ENCODE data around the gene TNFRSF4. TPM values are rescaled to one million over a fixed set of nuclear protein-coding genes. Genes with fewer than 3 reads are reported as not detected.

TNFRSF4 gene
- total and polyA plus RNA-seq, 2 of the 13 experiments (the other 11 are each of a cell fraction or from before 2014, with no cell fraction given), result not detected

- FAIRE-seq, result no peak
- Histone ChIP-seq H3K36me3 (replicated peaks in 1 of 2; ENCODE audit: control insufficient read depth in 1 of 2, insufficient read depth in 2 of 2, low read length in 2 of 2) (peaks cover 20 to 58% of the 10 kb centered on the region in 2 experiments; a peak in 4 of 5 replicates), H2AFZ (ENCODE audit: low read length) (no peak overlapping the region), H3K27me3 (ENCODE audit: control insufficient read depth in 1 of 2, insufficient read depth in 2 of 2, low read length in 2 of 2) (no peaks in the 10 kb centered on the region), H3K4me1 (ENCODE audit: insufficient read depth, low read length) (no peaks in the 10 kb centered on the region), H3K9me3 (ENCODE audit: low read length) (no peaks in the 10 kb centered on the region), H3K27ac (ENCODE audit: extremely low read length, insufficient read depth, low read length) (no peak overlapping the region), H3K79me2 (ENCODE audit: insufficient read depth, low read length) (no peaks in the 10 kb centered on the region), H3K4me3 (replicated peaks in 1 of 3; ENCODE audit: insufficient read depth in 1 of 3, low read depth in 2 of 3, low read length in 3 of 3) (no peak overlapping the region), H4K20me1 (ENCODE audit: insufficient read depth, low read length) (no peaks in the 10 kb centered on the region), H3K9ac (ENCODE audit: insufficient read depth, low read depth, low read length) (no peak overlapping the region), H3K4me2 (ENCODE audit: low read depth, low read length) (no peak overlapping the region)
- no TSS peak for BruUV-seq (replicated peaks)
- in situ Hi-C loops (cut with HindIII; ENCODE audit: extremely low pct_ligation_motif_present, low pct_unique_long_range_greater_than_20kb), result no loop called here
- no peak for DNase-seq (ENCODE audit: low spot score)
- intact Hi-C loops (cut with micrococcal nuclease; ENCODE audit: unreplicated experiment), result no loop called here
- WGBS (ENCODE audit: low lambda C conversion rate), result 94% methylated on average over 18 of the region's 18 CpGs
- CTCF ChIA-PET (ENCODE audit: low intra/inter-chr PET ratio, low total read pairs), result no interaction called here
- POLR2A ChIA-PET, result no interaction called here
- TF ChIP-seq SMYD3 (CRISPR knock-in tag; IDR thresholded peaks at IDR 0.05), result no peak
- ATAC-seq, result no peak
Observed at GRCh38 chr1:1259540-1259939, 45.6 kb upstream of the TNFRSF4 start.

GRCh38 chr1:1259119-1259488 lies 45.2 kb upstream of the TNFRSF4 start:
- no peak overlapping the region for H3K4me3 ChIP-seq (replicated peaks in 1 of 3; ENCODE audit: insufficient read depth in 1 of 3, low read depth in 2 of 3, low read length in 3 of 3)
- no TSS peak for BruUV-seq (replicated peaks)
- no peak for FAIRE-seq
- no peaks in the 10 kb centered on the region for H4K20me1 ChIP-seq (ENCODE audit: insufficient read depth, low read length)
- H2AFZ ChIP-seq (ENCODE audit: low read length), result no peak overlapping the region
- 98% methylated on average over 20 of the region's 22 CpGs for WGBS (ENCODE audit: low lambda C conversion rate)
- CTCF ChIA-PET (ENCODE audit: low intra/inter-chr PET ratio, low total read pairs), result no interaction called here
- no peaks in the 10 kb centered on the region for H3K27me3 ChIP-seq (ENCODE audit: control insufficient read depth in 1 of 2, insufficient read depth in 2 of 2, low read length in 2 of 2)
- in situ Hi-C loops (cut with HindIII; ENCODE audit: extremely low pct_ligation_motif_present, low pct_unique_long_range_greater_than_20kb) (no loop called here), intact Hi-C loops (cut with micrococcal nuclease; ENCODE audit: unreplicated experiment) (no loop called here)
- H3K4me2 ChIP-seq (ENCODE audit: low read depth, low read length), result no peak overlapping the region
- POLR2A ChIA-PET, result no interaction called here
- H3K4me1 ChIP-seq (ENCODE audit: insufficient read depth, low read length), result no peaks in the 10 kb centered on the region
- no peak for DNase-seq (ENCODE audit: low spot score)
- H3K36me3 ChIP-seq (replicated peaks in 1 of 2; ENCODE audit: control insufficient read depth in 1 of 2, insufficient read depth in 2 of 2, low read length in 2 of 2), result peaks cover 20 to 56% of the 10 kb centered on the region in 2 experiments; a peak in 4 of 5 replicates
- no peak overlapping the region for H3K9ac ChIP-seq (ENCODE audit: insufficient read depth, low read depth, low read length)
- ATAC-seq, result no peak
- no peaks in the 10 kb centered on the region for H3K79me2 ChIP-seq (ENCODE audit: insufficient read depth, low read length)
- no peaks in the 10 kb centered on the region for H3K9me3 ChIP-seq (ENCODE audit: low read length)
- H3K27ac ChIP-seq (ENCODE audit: extremely low read length, insufficient read depth, low read length), result no peak overlapping the region
- TF ChIP-seq ZNF280B (CRISPR knock-in tag; IDR thresholded peaks at IDR 0.05; ENCODE audit: borderline replicate concordance) (no peak), POLR2A (IDR thresholded peaks at IDR 0.05; ENCODE audit: insufficient read depth in 1 of 2, low read depth in 2 of 2, low read length in 2 of 2) (peak in 1 of 2 experiments; percentile 41; a peak in 1 of 4 replicates), ZBTB37 (CRISPR knock-in tag; IDR thresholded peaks at IDR 0.05) (no peak), TRIM24 (CRISPR knock-in tag; IDR thresholded peaks at IDR 0.05) (no peak), TBX2 (CRISPR knock-in tag; IDR thresholded peaks at IDR 0.05; ENCODE audit: borderline replicate concordance) (no peak), AGO2 (optimal IDR thresholded peaks at IDR 0.05; ENCODE audit: low read depth, low read length) (peak; percentile 79), ZNF556 (CRISPR knock-in tag; IDR thresholded peaks at IDR 0.05; ENCODE audit: borderline replicate concordance) (no peak), ZNF282 (IDR thresholded peaks at IDR 0.05; ENCODE audit: partially characterized antibody) (no peak), ZNF329 (CRISPR knock-in tag; IDR thresholded peaks at IDR 0.05; ENCODE audit: low read depth) (no peak), DMTF1 (CRISPR knock-in tag; IDR thresholded peaks at IDR 0.05) (no peak), CBX1 (IDR thresholded peaks at IDR 0.05; ENCODE audit: low read depth) (no peak), ZNF782 (CRISPR knock-in tag; IDR thresholded peaks at IDR 0.05; ENCODE audit: borderline replicate concordance) (0 out of 2 replicates have a peak, but pooled peaks have one; percentile 28), RBFOX2 (IDR thresholded peaks at IDR 0.05; ENCODE audit: low read depth, low read length) (peak; percentile 54), HNRNPL (IDR thresholded peaks at IDR 0.05; ENCODE audit: low read depth, low read length) (peak; percentile 33; the same call in 1 of the 2 replicates)
